HepG2 (cell line): ENCODE data around the gene HEXIM1. TPM values are rescaled to one million over a fixed set of nuclear protein-coding genes. Genes with fewer than 3 reads are reported as not detected.

Experiments used
- ATF7 ChIP-seq, 2 experiments: fragments of 450-650 bp in 1 of 2; sonication (generic) in 1 of 2; formaldehyde crosslinking in 1 of 2; IDR thresholded peaks; 2 replicates each; pipeline versions ENCODE4 v1.4.0 to v1.6.1; 2016 to 2020; ENCODE audit warnings: antibody characterized with exemption in 1 of 2, mild to moderate bottlenecking in 1 of 2, missing genetic modification reagents in 1 of 2
- GABPB1 ChIP-seq: IDR thresholded peaks from 2 replicates; pipeline ENCODE4 v1.6.1; 2016; ENCODE audit warnings: mild to moderate bottlenecking, missing genetic modification reagents, moderate library complexity, missing compliant biosample characterization
- KLF15 ChIP-seq: sonication (generic); formaldehyde crosslinking; IDR thresholded peaks from 2 replicates; pipeline ENCODE4 v1.8.1; 2023; ENCODE audit warnings: borderline replicate concordance, mild to moderate bottlenecking, inconsistent platforms, missing genetic modification reagents, mixed read lengths
- ZFAT ChIP-seq: sonication (generic); formaldehyde crosslinking; conservative IDR thresholded peaks from 2 replicates; pipeline ENCODE4 v1.8.1; 2023; ENCODE audit warnings: missing genetic modification reagents, inconsistent platforms
- ZNF143 ChIP-seq: sonication (generic); formaldehyde crosslinking; IDR thresholded peaks from 2 replicates; pipeline ENCODE4 v1.4.0; 2020; ENCODE audit warnings: missing genetic modification reagents
- ZNF441 ChIP-seq: sonication (generic); formaldehyde crosslinking; IDR thresholded peaks from 2 replicates; pipeline ENCODE4 v1.7.0; 2021; ENCODE audit warnings: missing genetic modification reagents, borderline replicate concordance
- polyA plus RNA-seq, 8 experiments: library from polyadenylated mRNA; depleted of rRNA in 3 of 8; stranded (reverse) in 7 of 8; unstranded in 1 of 8; fragments of >200 nt; fragmentation: Illumina TruSeq in 4 of 8; extraction: Trizol in 4 of 8; gene quantifications; 2 replicates each; pipeline versions ENCODE4 v1.2.1 to v1.2.3, GENCODE V29; 2011 to 2016; ENCODE audit warnings: low read depth in 4 of 8, missing spikeins in 1 of 8, mixed read lengths in 1 of 8; ENCODE audit not compliant: insufficient read depth in 1 of 8
- total RNA-seq, 5 experiments: library from RNA; depleted of rRNA; stranded (reverse); fragments of >200 nt; fragmentation: Illumina TruSeq; extraction: Trizol; gene quantifications; 2 replicates each; pipeline ENCODE4 v1.2.3, GENCODE V29; 2016; ENCODE audit warnings: low read depth in 1 of 5
- TF ChIP-seq, protein P1 (sequence below): IDR thresholded peaks from 2 replicates; pipeline ENCODE4 v1.4.0; 2020; ENCODE audit warnings: mild to moderate bottlenecking, missing genetic modification reagents
- TF ChIP-seq, protein P2 (sequence below): sonication (generic); formaldehyde crosslinking; IDR thresholded peaks from 2 replicates; pipeline ENCODE4 v1.4.0; 2020; ENCODE audit warnings: missing genetic modification reagents
- TF ChIP-seq, protein P3 (sequence below): sonication (generic); formaldehyde crosslinking; IDR thresholded peaks from 2 replicates; pipeline ENCODE4 v1.4.0; 2020; ENCODE audit warnings: missing genetic modification reagents
- TF ChIP-seq, protein P4 (sequence below): sonication (generic); formaldehyde crosslinking; IDR thresholded peaks from 2 replicates; pipeline ENCODE4 v1.9.0; 2021; ENCODE audit warnings: mild to moderate bottlenecking, missing genetic modification reagents

The HEXIM1 gene
- total and polyA plus RNA-seq, 2 of the 13 experiments (the other 11 are each of a cell fraction or from before 2014, with no cell fraction given) = 10.5 to 16.6 TPM

DNA sequence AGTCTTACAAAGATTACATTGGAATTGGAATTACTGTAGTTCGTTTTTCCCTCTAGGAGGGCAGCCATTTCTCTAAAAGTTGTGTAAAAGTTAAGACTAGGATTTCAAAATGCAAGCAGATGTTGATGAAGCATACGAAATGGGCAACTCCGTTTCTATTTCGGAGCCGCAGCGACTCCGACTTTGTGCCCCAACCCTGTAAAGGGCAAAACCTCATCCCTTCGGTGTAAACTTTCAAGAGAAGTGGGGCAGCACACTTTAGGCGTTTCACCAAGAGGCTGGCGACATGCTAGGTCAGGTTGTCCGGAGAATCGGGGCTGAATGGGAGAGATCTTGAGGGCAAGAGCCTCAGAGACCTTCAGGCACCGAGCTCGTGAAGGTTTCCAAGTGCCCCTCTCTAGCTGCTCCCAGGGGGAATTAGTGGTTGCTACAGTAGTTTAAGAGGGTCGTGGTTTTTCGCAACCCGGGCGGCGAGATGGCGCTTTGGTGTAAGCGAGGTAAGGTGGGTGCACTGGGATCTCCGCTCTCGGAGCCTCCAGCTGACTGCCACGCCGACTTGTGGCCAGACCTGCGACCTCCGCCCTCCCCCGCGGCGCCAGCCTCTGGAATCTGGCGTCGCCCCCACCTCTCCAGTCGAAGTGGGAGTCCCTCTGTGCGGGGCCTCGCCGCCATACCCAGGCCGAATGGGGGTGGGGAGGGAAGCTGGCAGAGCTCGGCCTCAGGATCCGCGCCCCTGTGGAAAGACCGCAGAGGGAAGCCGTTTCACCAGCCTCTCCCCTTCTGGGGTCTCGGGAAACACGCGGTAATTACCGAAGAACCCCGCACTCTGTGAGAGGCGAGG lies 12.4 kb downstream of the HEXIM1 start (continued):
- TF ChIP-seq, protein P1, sequence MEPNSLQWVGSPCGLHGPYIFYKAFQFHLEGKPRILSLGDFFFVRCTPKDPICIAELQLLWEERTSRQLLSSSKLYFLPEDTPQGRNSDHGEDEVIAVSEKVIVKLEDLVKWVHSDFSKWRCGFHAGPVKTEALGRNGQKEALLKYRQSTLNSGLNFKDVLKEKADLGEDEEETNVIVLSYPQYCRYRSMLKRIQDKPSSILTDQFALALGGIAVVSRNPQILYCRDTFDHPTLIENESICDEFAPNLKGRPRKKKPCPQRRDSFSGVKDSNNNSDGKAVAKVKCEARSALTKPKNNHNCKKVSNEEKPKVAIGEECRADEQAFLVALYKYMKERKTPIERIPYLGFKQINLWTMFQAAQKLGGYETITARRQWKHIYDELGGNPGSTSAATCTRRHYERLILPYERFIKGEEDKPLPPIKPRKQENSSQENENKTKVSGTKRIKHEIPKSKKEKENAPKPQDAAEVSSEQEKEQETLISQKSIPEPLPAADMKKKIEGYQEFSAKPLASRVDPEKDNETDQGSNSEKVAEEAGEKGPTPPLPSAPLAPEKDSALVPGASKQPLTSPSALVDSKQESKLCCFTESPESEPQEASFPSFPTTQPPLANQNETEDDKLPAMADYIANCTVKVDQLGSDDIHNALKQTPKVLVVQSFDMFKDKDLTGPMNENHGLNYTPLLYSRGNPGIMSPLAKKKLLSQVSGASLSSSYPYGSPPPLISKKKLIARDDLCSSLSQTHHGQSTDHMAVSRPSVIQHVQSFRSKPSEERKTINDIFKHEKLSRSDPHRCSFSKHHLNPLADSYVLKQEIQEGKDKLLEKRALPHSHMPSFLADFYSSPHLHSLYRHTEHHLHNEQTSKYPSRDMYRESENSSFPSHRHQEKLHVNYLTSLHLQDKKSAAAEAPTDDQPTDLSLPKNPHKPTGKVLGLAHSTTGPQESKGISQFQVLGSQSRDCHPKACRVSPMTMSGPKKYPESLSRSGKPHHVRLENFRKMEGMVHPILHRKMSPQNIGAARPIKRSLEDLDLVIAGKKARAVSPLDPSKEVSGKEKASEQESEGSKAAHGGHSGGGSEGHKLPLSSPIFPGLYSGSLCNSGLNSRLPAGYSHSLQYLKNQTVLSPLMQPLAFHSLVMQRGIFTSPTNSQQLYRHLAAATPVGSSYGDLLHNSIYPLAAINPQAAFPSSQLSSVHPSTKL (CRISPR knock-in tag) = peak; percentile 27
- TF ChIP-seq KLF15 (CRISPR knock-in tag) (no peak), ATF7 (IDR thresholded peaks at IDR 0.05) (no peak), ATF7 (CRISPR knock-in tag; IDR thresholded peaks at IDR 0.05) (peak; percentile 87; the same call in 1 of the 2 replicates), ZNF143 (no peak), GABPB1 (CRISPR knock-in tag) (0 out of 2 replicates have a peak, but pooled peaks have one; percentile 35), ZFAT (CRISPR knock-in tag) (no peak), ZNF441 (CRISPR knock-in tag) (peak; percentile 78)
- TF ChIP-seq, protein P2, sequence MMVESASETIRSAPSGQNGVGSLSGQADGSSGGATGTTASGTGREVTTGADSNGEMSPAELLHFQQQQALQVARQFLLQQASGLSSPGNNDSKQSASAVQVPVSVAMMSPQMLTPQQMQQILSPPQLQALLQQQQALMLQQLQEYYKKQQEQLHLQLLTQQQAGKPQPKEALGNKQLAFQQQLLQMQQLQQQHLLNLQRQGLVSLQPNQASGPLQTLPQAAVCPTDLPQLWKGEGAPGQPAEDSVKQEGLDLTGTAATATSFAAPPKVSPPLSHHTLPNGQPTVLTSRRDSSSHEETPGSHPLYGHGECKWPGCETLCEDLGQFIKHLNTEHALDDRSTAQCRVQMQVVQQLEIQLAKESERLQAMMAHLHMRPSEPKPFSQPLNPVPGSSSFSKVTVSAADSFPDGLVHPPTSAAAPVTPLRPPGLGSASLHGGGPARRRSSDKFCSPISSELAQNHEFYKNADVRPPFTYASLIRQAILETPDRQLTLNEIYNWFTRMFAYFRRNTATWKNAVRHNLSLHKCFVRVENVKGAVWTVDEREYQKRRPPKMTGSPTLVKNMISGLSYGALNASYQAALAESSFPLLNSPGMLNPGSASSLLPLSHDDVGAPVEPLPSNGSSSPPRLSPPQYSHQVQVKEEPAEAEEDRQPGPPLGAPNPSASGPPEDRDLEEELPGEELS (CRISPR knock-in tag) = peak; percentile 37
- TF ChIP-seq, protein P3, sequence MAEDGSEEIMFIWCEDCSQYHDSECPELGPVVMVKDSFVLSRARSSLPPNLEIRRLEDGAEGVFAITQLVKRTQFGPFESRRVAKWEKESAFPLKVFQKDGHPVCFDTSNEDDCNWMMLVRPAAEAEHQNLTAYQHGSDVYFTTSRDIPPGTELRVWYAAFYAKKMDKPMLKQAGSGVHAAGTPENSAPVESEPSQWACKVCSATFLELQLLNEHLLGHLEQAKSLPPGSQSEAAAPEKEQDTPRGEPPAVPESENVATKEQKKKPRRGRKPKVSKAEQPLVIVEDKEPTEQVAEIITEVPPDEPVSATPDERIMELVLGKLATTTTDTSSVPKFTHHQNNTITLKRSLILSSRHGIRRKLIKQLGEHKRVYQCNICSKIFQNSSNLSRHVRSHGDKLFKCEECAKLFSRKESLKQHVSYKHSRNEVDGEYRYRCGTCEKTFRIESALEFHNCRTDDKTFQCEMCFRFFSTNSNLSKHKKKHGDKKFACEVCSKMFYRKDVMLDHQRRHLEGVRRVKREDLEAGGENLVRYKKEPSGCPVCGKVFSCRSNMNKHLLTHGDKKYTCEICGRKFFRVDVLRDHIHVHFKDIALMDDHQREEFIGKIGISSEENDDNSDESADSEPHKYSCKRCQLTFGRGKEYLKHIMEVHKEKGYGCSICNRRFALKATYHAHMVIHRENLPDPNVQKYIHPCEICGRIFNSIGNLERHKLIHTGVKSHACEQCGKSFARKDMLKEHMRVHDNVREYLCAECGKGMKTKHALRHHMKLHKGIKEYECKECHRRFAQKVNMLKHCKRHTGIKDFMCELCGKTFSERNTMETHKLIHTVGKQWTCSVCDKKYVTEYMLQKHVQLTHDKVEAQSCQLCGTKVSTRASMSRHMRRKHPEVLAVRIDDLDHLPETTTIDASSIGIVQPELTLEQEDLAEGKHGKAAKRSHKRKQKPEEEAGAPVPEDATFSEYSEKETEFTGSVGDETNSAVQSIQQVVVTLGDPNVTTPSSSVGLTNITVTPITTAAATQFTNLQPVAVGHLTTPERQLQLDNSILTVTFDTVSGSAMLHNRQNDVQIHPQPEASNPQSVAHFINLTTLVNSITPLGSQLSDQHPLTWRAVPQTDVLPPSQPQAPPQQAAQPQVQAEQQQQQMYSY (CRISPR knock-in tag) = 0 out of 2 replicates have a peak, but pooled peaks have one; percentile 50
- TF ChIP-seq, protein P4, sequence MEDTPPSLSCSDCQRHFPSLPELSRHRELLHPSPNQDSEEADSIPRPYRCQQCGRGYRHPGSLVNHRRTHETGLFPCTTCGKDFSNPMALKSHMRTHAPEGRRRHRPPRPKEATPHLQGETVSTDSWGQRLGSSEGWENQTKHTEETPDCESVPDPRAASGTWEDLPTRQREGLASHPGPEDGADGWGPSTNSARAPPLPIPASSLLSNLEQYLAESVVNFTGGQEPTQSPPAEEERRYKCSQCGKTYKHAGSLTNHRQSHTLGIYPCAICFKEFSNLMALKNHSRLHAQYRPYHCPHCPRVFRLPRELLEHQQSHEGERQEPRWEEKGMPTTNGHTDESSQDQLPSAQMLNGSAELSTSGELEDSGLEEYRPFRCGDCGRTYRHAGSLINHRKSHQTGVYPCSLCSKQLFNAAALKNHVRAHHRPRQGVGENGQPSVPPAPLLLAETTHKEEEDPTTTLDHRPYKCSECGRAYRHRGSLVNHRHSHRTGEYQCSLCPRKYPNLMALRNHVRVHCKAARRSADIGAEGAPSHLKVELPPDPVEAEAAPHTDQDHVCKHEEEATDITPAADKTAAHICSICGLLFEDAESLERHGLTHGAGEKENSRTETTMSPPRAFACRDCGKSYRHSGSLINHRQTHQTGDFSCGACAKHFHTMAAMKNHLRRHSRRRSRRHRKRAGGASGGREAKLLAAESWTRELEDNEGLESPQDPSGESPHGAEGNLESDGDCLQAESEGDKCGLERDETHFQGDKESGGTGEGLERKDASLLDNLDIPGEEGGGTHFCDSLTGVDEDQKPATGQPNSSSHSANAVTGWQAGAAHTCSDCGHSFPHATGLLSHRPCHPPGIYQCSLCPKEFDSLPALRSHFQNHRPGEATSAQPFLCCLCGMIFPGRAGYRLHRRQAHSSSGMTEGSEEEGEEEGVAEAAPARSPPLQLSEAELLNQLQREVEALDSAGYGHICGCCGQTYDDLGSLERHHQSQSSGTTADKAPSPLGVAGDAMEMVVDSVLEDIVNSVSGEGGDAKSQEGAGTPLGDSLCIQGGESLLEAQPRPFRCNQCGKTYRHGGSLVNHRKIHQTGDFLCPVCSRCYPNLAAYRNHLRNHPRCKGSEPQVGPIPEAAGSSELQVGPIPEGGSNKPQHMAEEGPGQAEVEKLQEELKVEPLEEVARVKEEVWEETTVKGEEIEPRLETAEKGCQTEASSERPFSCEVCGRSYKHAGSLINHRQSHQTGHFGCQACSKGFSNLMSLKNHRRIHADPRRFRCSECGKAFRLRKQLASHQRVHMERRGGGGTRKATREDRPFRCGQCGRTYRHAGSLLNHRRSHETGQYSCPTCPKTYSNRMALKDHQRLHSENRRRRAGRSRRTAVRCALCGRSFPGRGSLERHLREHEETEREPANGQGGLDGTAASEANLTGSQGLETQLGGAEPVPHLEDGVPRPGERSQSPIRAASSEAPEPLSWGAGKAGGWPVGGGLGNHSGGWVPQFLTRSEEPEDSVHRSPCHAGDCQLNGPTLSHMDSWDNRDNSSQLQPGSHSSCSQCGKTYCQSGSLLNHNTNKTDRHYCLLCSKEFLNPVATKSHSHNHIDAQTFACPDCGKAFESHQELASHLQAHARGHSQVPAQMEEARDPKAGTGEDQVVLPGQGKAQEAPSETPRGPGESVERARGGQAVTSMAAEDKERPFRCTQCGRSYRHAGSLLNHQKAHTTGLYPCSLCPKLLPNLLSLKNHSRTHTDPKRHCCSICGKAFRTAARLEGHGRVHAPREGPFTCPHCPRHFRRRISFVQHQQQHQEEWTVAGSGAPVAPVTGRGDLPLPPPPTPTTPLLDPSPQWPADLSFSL (CRISPR knock-in tag) = peak; percentile 64
